Stimulated activated CD4-positive, alpha-beta T cell treated with anti-CD3 and anti-CD28 coated beads, Interleukin-1b, Interleukin-23, amount 100 ng/mL, for 1 hour (primary cell): Measurements from ENCODE around the gene TMEM119.
"Not testable (repeated sequence)": the region's sequence is repeated elsewhere in the genome, so short reads cannot be mapped to it uniquely, and the experiment has no call there.

ENCODE experiments used
- DNase-seq, 2 donors: peaks; one replicate each; pipeline ENCODE4 v3.0.0-alpha.2; 2020; ENCODE audit warnings: low read depth in 2 of 2

Gene TMEM119

GRCh38 chr12:108582978-108583770, 14.7 kb downstream of the TMEM119 start:
- DNase-seq: no peak

DNA sequence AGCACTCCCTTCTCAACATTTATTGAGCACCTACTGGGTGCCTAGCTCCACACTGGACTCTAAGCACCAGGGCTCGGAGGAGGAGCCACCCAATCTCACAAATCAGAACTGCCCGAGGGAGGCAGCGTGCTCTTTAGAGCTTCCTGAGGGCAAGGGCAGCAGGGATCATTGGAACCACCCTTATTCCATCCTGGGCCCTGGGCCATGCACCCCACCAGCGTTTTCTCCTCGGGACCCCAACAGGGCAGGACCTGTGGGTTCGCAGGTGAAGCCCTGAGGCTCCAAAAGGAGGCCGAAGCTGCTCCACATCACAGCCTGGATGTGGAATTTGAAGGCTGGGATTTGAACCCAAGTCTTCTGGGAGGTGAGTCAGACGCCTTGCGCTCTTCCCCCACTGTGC, 15.4 kb downstream of the TMEM119 start:
- no peak for DNase-seq

GRCh38 chr12:108581311-108582227, 16.3 kb downstream of the TMEM119 start:
- no peak for DNase-seq

- no peak for DNase-seq
Measured at GRCh38 chr12:108580531-108580930, 17.4 kb downstream of the TMEM119 start.

GRCh38 chr12:108578813-108579212, 19.1 kb downstream of the TMEM119 start:
- no peak for DNase-seq

DNA sequence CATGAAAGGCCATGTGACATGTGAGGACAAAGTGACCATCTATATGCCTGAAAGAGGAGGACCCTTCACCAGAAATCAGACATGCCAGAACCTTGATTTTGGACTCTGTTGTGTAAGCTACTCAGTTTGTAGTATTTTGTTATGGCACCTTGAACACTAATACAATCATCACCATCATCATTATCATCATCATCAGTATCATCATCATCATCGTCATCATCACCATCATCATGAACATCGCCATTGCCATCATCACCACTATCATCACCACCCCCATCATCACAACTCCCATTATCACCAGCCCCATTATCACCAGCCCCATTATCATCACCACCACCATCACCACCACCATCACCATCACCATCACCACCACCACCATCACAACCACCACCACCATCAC, 19.6 kb downstream of the TMEM119 start:
- no peak for DNase-seq

GRCh38 chr12:108577458-108577857, 20.4 kb downstream of the TMEM119 start:
- DNase-seq: no peak

GRCh38 chr12:108576660-108577234, 21.1 kb downstream of the TMEM119 start:
- DNase-seq: no peak

DNA sequence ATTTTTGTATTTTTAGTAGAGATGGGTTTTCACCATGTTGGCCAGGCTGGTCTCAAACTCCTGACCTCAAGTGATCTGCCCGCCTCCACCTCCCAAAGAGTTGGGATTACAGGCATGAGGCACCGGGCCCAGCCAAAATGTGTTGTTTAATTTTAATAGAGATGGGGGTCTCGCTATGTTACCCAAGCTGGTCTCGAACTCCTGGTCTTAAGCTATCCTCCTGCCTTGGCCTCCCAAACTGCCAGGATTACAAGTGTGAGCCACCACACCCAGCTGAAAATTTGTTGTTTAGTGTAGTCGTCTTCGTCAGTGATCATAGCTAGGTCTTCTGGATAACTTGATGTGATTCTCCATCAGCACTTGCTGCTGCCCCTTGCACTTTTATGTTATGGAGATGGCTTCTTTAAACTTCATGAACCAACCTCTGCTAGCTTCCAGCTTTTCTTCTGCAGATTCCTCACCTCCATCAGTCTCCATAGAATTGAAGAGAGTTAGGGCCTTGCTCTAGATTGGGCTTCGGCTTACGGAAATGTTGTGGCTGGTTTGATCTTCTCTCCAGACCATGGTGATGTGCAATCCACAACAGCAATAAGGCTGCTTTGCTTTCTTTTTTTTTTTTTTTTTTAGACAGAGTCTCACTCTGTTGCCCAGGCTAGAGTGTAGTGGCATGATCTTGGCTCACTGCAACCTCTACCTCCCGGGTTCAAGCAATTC, 22.5 kb downstream of the TMEM119 start:
- DNase-seq: no peak

DNA sequence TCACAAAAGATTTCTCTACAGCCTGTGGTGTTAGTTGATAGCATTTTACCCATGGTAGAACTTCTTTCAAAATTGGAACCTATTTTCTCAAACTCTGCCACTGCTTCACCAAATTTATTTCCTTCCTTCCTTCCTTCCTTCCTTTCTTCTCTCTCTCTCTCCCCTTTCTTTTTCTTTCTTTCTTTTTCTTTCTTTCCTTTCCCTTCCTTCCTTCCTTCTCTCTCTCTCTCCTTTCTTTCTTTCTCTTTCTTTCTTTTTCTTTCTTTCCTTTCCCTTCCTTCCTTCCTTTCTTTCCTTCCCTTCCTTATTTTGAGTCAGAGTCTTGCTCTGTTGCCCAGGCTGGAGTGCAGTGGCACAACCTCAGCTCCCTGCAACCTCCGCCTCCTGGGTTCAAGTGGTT, 23.6 kb downstream of the TMEM119 start:
- not testable (repeated sequence) for DNase-seq

GRCh38 chr12:108573317-108573716, 24.6 kb downstream of the TMEM119 start:
- DNase-seq: no peak

- DNase-seq: no peak
Measured at GRCh38 chr12:108572166-108572790, 25.6 kb downstream of the TMEM119 start.

- no peak for DNase-seq
Measured at GRCh38 chr12:108571609-108572165, 26.2 kb downstream of the TMEM119 start.

- DNase-seq: no peak
Measured at GRCh38 chr12:108570743-108571608, 26.9 kb downstream of the TMEM119 start.

- peak; percentile 15 to 37 for DNase-seq
Measured at GRCh38 chr12:108568338-108569154, 29.3 kb downstream of the TMEM119 start.

DNA sequence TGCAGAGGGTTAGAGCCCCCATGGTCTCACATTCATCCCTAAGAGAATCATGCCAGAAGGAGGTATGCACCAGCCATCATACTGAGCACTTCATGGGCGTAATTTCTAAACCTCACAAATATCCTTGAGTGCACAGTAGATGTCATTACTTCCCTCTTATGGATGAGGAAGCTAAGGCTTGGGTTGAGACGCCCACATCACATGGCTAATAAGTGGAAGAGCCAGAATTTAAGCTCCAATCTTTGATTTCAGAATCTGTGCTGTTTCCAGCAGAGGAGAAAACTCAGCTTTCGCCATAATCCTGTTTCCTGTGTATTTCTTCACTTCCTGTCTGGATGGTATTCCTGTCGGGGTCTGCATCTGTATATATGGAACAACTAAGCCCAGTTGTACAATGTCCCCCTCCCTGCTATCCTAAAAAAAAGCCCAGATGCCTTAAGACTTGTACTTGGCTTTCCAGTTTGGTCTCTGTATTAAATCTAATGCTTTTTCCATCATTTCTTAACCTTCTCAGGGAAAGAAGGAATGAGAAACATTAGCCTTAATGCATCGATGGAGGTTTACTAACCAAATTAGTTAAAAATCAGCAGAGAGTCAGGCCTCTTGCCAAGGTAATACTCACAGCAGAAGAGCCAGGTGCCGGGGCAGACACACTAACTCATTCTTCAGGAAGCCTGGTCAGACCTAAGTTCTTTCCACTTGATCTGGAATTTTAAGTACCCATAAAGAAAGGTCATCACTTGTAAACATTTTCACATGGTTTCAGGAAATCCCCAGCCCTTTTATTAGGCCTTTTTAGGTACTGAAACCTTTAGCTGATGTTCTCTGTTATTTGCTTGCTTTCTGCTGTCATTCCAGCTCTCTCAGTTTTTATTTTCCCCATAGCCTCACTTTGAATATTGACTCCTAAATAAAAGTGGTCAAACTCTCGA, 30.2 kb downstream of the TMEM119 start:
- DNase-seq: no peak

GRCh38 chr12:108566452-108566851, 31.4 kb downstream of the TMEM119 start:
- no peak for DNase-seq

- DNase-seq: peak in 1 of 2 donors; percentile 36
Measured at GRCh38 chr12:108565976-108566375, 31.9 kb downstream of the TMEM119 start.
